HG02678 (cell line): ENCODE results near the gene NXT1.

Experiments used
- ATAC-seq: cut with Tn5 transposase; IDR thresholded peaks from one replicate; pipeline ENCODE4 v1.9.1; 2021; ENCODE audit warnings: mild to moderate bottlenecking, moderate library complexity; ENCODE audit not compliant: unreplicated experiment

The NXT1 gene

GRCh38 chr20:23386304-23387117 is 35.9 kb downstream of the NXT1 start:
- no peak for ATAC-seq

DNA sequence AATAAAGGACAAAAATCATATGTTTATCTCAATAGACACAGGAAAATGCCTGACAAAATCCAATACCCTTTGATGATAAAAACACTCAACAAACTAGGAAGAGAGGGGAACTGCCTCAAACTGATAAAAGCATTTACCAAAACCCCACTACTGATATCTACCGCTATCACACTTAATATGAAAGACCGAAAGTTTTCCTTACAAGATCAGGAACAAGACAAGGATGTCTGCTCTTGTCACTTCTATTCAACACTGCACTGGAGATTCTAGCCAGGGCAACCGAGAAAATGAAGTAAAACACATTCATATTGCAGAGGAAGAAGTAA is 36.5 kb downstream of the NXT1 start:
- no peak for ATAC-seq

DNA sequence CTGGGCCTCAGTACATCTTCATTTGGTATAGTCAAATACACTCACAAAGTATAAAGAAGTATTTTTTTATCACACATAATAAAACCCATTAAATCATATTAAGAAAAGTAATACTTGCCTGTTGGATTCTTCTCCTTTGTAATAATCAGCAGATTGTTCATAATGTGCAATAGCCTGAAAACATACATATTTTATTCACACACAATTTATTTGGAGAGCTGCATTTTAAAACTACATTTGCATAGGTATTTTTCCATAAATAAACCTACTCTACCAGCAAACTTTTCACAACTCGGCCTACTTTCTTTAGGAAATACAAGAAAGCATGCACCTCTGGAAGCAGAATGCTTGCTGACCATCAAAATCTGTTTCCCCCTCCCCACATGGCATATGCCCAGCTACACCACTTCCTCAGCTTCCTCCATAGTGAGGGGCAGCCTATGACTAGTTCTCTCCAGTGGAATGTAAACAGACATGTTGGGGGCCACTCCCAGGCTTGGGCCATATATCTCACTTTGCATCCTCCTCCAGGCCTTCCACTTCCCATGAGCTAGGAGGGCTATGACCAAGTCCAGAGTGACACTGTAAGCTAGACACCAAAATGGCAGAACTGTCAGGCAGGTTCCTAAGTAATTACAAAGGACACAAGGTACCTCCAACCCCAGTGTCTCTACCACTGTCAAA is 39.6 kb downstream of the NXT1 start:
- no peak for ATAC-seq

- ATAC-seq = no peak
Observed at GRCh38 chr20:23391707-23392310, 41.2 kb downstream of the NXT1 start.

- no peak for ATAC-seq
Observed at GRCh38 chr20:23393996-23394775, 43.6 kb downstream of the NXT1 start.

GRCh38 chr20:23396950-23397627 is 46.5 kb downstream of the NXT1 start:
- no peak for ATAC-seq

DNA sequence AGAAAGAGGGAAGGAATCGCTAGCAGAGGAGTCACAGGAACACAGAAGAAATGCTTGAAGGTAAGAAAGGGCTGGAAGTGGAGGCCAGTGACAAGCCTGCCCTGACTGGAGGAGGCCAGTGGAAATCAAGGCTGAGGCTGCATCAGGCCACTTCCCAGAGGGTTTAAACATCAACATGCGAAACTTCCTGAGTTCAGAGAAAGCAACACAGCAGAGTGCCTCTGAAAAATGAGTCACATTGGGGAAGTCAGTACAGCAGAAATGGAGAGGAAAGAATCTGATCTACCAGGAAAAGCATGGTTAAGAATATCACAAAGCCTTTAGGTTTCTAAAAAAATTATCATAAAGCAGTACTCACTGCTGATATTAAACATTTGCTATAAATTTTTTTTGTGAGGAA is 47.4 kb downstream of the NXT1 start:
- no peak for ATAC-seq

GRCh38 chr20:23399568-23400241 is 49.1 kb downstream of the NXT1 start:
- no peak for ATAC-seq

DNA sequence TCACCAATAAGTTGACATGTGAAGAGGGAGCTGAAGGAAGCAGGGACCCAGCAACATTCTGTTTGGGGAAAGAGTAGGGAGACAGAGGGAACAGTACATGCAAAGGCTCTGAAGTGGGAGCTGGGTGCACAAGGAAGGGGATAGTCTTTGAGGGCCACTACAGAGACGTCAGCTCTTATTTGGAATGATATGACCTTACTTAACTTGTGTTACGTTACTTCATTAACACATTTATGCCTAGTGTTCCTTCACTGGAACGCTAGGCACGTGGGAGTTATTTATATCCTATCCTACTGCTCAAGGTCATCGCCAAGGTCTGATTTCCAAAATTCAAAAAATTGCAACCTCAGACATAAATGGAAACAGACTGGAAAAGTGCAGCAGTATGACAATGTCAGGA is 50.5 kb downstream of the NXT1 start:
- no peak for ATAC-seq

DNA sequence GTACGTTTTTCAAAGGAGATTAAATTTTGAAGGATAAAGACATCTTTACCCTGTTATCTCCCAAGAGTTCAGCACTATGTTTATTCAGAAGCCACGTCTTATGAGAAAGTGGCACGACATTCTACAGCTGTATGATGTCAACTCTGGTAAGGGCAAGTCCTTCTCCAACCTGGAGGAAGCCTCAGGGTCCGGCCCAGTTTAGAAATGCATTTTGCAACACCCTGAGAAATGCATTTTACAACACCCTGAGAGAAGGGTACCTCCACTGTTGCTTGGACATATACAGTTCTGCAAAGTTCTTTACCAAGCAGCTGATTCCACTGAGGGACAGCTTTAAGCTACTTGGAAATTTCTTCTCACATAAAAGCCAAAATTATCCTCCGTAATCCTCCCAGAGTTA is 53.2 kb downstream of the NXT1 start:
- ATAC-seq = no peak

GRCh38 chr20:23404196-23404595 is 53.6 kb downstream of the NXT1 start:
- no peak for ATAC-seq
